BLaER1 (cell line): Measurements from ENCODE around the gene TAPT1.

Source experiments
- H3K27ac ChIP-seq: shearing (Covaris generic); formaldehyde crosslinking; 2 replicates; pipeline ENCODE4 v1.8.1; 2022
- H3K27me3 ChIP-seq: shearing (Covaris generic); formaldehyde crosslinking; 2 replicates; pipeline ENCODE4 v1.8.1; 2022
- H3K36me3 ChIP-seq: shearing (Covaris generic); formaldehyde crosslinking; 2 replicates; pipeline ENCODE4 v1.8.1; 2022
- H3K4me1 ChIP-seq: shearing (Covaris generic); formaldehyde crosslinking; 2 replicates; pipeline ENCODE4 v1.8.1; 2022
- H3K4me2 ChIP-seq: shearing (Covaris generic); formaldehyde crosslinking; 2 replicates; pipeline ENCODE4 v1.8.1; 2022
- H3K4me3 ChIP-seq: shearing (Covaris generic); formaldehyde crosslinking; 2 replicates; pipeline ENCODE4 v1.8.1; 2022
- H3K9ac ChIP-seq: shearing (Covaris generic); formaldehyde crosslinking; 2 replicates; pipeline ENCODE4 v1.8.1; 2022
- H3K9me3 ChIP-seq: shearing (Covaris generic); formaldehyde crosslinking; 2 replicates; pipeline ENCODE4 v1.8.1; 2022
- H4K20me1 ChIP-seq: shearing (Covaris generic); formaldehyde crosslinking; 2 replicates; pipeline ENCODE4 v1.8.1; 2022
- Cebpa-rat ChIP-seq: shearing (Covaris generic); IDR thresholded peaks from 2 replicates; pipeline ENCODE4 v1.8.1; 2022

The TAPT1 gene

GRCh38 chr4:16222957-16223527 lies 3.2 kb downstream of the TAPT1 start:
- TF ChIP-seq Cebpa-rat = no peak
- peaks cover 29% of the 10 kb centered on the region for H3K4me1 ChIP-seq
- no peak overlapping the region for H3K27ac ChIP-seq
- no peak overlapping the region for H3K9ac ChIP-seq
- H3K4me3 ChIP-seq = no peak overlapping the region
- no peaks in the 10 kb centered on the region for H3K9me3 ChIP-seq
- peak overlapping the region; percentile 82 for H3K4me2 ChIP-seq
- peaks cover 6% of the 10 kb centered on the region for H3K36me3 ChIP-seq
- H3K27me3 ChIP-seq = peaks cover 54% of the 10 kb centered on the region
- peaks cover 74% of the 10 kb centered on the region for H4K20me1 ChIP-seq

- H3K9me3 ChIP-seq = no peaks in the 10 kb centered on the region
- H3K27me3 ChIP-seq = peaks cover 13% of the 10 kb centered on the region
- H3K4me3 ChIP-seq = no peak overlapping the region
- peaks cover 30% of the 10 kb centered on the region for H3K4me1 ChIP-seq
- H3K36me3 ChIP-seq = peaks cover 6% of the 10 kb centered on the region
- H3K4me2 ChIP-seq = no peak overlapping the region
- H3K27ac ChIP-seq = no peak overlapping the region
- no peak for TF ChIP-seq Cebpa-rat
- H3K9ac ChIP-seq = no peak overlapping the region
- H4K20me1 ChIP-seq = peaks cover 82% of the 10 kb centered on the region
Observed at GRCh38 chr4:16218950-16219349, 7.3 kb downstream of the TAPT1 start.

GRCh38 chr4:16217300-16218051 lies 8.8 kb downstream of the TAPT1 start:
- no peak for TF ChIP-seq Cebpa-rat
- peak overlapping the region; percentile 54 for H3K4me2 ChIP-seq

GRCh38 chr4:16213121-16213520 lies 13.2 kb downstream of the TAPT1 start:
- Histone ChIP-seq H3K27me3 (no peaks in the 10 kb centered on the region), H3K9me3 (no peaks in the 10 kb centered on the region), H3K4me1 (peaks cover 24% of the 10 kb centered on the region), H4K20me1 (peaks cover 83% of the 10 kb centered on the region), H3K9ac (no peak overlapping the region), H3K27ac (no peak overlapping the region), H3K36me3 (peaks cover 23% of the 10 kb centered on the region), H3K4me3 (no peak overlapping the region), H3K4me2 (no peak overlapping the region)
- no peak for TF ChIP-seq Cebpa-rat

More at GRCh38 chr4:16217300-16218051, 8.8 kb downstream of the TAPT1 start:
- Histone ChIP-seq H3K27me3 (no peaks in the 10 kb centered on the region), H4K20me1 (peaks cover 81% of the 10 kb centered on the region), H3K4me1 (peaks cover 19% of the 10 kb centered on the region), H3K9ac (0 out of 2 replicates have a peak overlapping the region, but pooled peaks have one; percentile 11), H3K9me3 (no peaks in the 10 kb centered on the region), H3K4me3 (no peak overlapping the region), H3K27ac (no peak overlapping the region), H3K36me3 (peaks cover 13% of the 10 kb centered on the region)

GRCh38 chr4:16212138-16212782 lies 14.0 kb downstream of the TAPT1 start:
- no peak overlapping the region for H3K4me3 ChIP-seq
- H3K36me3 ChIP-seq = peaks cover 23% of the 10 kb centered on the region
- H4K20me1 ChIP-seq = peaks cover 84% of the 10 kb centered on the region
- peaks cover 18% of the 10 kb centered on the region for H3K4me1 ChIP-seq
- H3K9ac ChIP-seq = no peak overlapping the region
- no peak for TF ChIP-seq Cebpa-rat
- no peak overlapping the region for H3K27ac ChIP-seq
- no peaks in the 10 kb centered on the region for H3K9me3 ChIP-seq
- H3K4me2 ChIP-seq = no peak overlapping the region
- no peaks in the 10 kb centered on the region for H3K27me3 ChIP-seq

- peaks cover 87% of the 10 kb centered on the region for H4K20me1 ChIP-seq
- peak overlapping the region; percentile 63 for H3K4me2 ChIP-seq
- no peak overlapping the region for H3K9ac ChIP-seq
- H3K9me3 ChIP-seq = no peaks in the 10 kb centered on the region
- TF ChIP-seq Cebpa-rat = no peak
- H3K27ac ChIP-seq = no peak overlapping the region
- peaks cover 39% of the 10 kb centered on the region for H3K4me1 ChIP-seq
- no peak overlapping the region for H3K4me3 ChIP-seq
- peaks cover 19% of the 10 kb centered on the region for H3K36me3 ChIP-seq
- H3K27me3 ChIP-seq = no peaks in the 10 kb centered on the region
Observed at GRCh38 chr4:16207409-16207808, 18.9 kb downstream of the TAPT1 start.

DNA sequence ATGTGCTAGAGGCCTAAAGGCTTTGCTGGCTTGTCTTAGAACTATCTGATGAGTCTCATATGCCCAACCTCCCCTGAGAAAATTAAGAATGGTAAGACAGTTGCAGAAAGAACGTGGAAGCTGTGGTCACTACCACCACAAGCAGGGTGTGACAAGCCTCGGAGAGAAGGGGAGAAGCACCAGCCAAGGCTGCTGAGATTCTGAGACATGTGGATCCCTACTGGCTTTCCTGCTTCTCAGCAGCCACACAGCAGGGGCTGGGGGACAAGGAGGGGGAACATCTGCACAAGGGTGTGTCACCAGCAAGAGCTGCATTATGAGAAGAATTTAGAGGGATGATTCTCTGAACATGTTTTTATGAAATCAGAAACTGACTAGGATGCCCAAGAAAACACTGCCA lies 19.4 kb downstream of the TAPT1 start:
- peak overlapping the region; percentile 63 for H3K4me2 ChIP-seq
- no peaks in the 10 kb centered on the region for H3K27me3 ChIP-seq
- H3K4me3 ChIP-seq = no peak overlapping the region
- peaks cover 33% of the 10 kb centered on the region for H3K4me1 ChIP-seq
- peaks cover 87% of the 10 kb centered on the region for H4K20me1 ChIP-seq
- H3K36me3 ChIP-seq = peaks cover 17% of the 10 kb centered on the region
- H3K27ac ChIP-seq = no peak overlapping the region
- no peaks in the 10 kb centered on the region for H3K9me3 ChIP-seq
- TF ChIP-seq Cebpa-rat = no peak
- H3K9ac ChIP-seq = no peak overlapping the region

- no peak for TF ChIP-seq Cebpa-rat
- H3K9me3 ChIP-seq = no peaks in the 10 kb centered on the region
- H4K20me1 ChIP-seq = peaks cover 92% of the 10 kb centered on the region
- H3K4me3 ChIP-seq = no peak overlapping the region
- H3K36me3 ChIP-seq = peaks cover 21% of the 10 kb centered on the region
- no peak overlapping the region for H3K27ac ChIP-seq
- no peaks in the 10 kb centered on the region for H3K27me3 ChIP-seq
- peaks cover 33% of the 10 kb centered on the region for H3K4me1 ChIP-seq
- peak overlapping the region; percentile 63 for H3K4me2 ChIP-seq
- no peak overlapping the region for H3K9ac ChIP-seq
Observed at GRCh38 chr4:16206301-16206700, 20.0 kb downstream of the TAPT1 start.

DNA sequence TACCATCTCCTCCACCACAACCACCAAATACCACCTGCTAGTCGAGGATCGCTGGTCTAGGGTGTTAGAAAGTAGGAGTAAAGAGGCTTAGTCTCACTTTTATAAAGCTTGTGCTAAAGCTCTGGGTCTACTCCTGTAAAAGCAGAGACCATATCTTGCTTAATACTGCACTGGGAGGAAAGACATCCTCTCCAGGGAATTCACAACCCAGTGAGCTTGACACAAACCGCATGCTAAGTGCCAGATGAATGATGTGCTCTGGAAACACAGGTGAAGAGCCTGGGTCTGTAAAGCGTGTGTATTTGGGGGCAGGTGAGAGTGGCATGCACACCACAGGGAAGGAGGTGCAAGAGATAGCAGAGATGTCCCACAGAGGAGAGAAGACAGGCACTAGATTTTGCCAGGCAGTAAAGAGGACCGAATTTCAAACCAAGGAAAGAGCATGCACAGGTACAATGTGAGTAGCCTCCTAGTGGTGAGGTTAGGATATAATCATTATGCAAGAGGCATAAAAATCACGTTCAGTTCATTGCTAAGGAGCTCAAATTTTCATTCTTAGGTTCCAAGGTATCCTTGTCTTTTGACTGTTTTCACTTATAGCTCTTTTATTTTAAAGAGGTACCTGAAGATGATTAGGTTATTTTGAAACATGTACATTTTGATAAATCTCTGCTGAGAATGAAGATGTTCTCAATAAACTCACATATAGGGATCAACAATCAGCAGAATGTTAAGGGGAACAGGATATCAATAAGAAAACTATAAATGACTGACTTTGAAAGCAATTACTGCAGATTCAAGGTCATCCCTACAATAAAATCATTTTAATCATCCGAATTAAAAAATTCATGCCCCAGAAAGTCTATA lies 20.7 kb downstream of the TAPT1 start:
- TF ChIP-seq Cebpa-rat = peak; percentile 86
- Histone ChIP-seq H3K4me3 (no peak overlapping the region), H3K36me3 (peaks cover 21% of the 10 kb centered on the region), H4K20me1 (peaks cover 93% of the 10 kb centered on the region), H3K27ac (no peak overlapping the region), H3K4me1 (peaks cover 33% of the 10 kb centered on the region), H3K9me3 (no peaks in the 10 kb centered on the region), H3K4me2 (peak overlapping the region; percentile 63), H3K27me3 (no peaks in the 10 kb centered on the region), H3K9ac (no peak overlapping the region)
